Fibroblast of pulmonary artery (primary cell): ENCODE measurements around the gene SGCA.

Experiments
- DNase-seq: peaks from one replicate; pipeline ENCODE4 v3.0.0-alpha.2; 2010; ENCODE audit warnings: low read depth
- H3K4me3 ChIP-seq: replicated peaks from 2 replicates; pipeline ENCODE4 v1.5.1; 2011; ENCODE audit warnings: low read depth, mild to moderate bottlenecking, control low read depth, low read length, moderate library complexity
- TF ChIP-seq, protein P1 (sequence below): IDR thresholded peaks from 2 replicates; pipeline ENCODE4 v1.5.1; 2011; ENCODE audit warnings: mild to moderate bottlenecking, control low read depth, low read length, inconsistent platforms; ENCODE audit errors: missing control alignments

Gene SGCA

DNA sequence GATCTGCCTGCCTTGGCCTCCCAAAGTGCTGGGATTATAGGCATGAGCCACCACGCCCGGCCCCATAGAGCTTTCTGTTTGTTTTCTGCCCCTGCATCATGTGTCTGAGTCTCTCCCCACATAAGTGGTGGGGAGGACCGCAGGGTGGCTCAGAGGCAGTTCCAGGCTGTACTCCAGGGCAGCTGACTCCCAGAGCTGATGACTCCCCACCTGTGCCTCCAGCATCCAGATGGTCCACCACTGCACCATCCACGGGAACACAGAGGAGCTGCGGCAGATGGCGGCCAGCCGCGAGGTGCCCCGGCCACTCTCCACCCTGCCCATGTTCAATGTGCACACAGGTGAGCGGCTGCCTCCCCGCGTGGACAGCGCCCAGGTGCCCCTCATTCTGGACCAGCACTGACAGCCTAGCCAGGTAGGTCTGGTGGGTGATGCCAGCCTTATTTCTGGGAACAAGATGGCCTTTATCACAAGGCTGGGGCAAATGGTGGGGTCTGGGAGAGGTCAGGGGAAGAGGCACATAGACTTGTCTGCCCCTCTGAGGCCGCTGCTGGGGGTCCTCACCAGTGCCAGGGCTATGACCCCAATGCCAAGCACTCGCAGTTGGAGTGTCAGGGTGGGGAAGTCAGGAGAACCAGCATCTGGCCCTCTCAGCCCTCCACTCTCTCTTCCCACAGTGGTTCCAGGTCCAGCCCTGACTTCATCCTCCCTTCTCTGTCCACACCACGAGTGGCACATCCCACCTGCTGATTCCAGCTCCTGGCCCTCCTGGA lies 9.4 kb downstream of the SGCA start:
- no peak overlapping the region for H3K4me3 ChIP-seq
- DNase-seq: no peak
- TF ChIP-seq, protein P1, sequence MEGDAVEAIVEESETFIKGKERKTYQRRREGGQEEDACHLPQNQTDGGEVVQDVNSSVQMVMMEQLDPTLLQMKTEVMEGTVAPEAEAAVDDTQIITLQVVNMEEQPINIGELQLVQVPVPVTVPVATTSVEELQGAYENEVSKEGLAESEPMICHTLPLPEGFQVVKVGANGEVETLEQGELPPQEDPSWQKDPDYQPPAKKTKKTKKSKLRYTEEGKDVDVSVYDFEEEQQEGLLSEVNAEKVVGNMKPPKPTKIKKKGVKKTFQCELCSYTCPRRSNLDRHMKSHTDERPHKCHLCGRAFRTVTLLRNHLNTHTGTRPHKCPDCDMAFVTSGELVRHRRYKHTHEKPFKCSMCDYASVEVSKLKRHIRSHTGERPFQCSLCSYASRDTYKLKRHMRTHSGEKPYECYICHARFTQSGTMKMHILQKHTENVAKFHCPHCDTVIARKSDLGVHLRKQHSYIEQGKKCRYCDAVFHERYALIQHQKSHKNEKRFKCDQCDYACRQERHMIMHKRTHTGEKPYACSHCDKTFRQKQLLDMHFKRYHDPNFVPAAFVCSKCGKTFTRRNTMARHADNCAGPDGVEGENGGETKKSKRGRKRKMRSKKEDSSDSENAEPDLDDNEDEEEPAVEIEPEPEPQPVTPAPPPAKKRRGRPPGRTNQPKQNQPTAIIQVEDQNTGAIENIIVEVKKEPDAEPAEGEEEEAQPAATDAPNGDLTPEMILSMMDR: no peak

DNA sequence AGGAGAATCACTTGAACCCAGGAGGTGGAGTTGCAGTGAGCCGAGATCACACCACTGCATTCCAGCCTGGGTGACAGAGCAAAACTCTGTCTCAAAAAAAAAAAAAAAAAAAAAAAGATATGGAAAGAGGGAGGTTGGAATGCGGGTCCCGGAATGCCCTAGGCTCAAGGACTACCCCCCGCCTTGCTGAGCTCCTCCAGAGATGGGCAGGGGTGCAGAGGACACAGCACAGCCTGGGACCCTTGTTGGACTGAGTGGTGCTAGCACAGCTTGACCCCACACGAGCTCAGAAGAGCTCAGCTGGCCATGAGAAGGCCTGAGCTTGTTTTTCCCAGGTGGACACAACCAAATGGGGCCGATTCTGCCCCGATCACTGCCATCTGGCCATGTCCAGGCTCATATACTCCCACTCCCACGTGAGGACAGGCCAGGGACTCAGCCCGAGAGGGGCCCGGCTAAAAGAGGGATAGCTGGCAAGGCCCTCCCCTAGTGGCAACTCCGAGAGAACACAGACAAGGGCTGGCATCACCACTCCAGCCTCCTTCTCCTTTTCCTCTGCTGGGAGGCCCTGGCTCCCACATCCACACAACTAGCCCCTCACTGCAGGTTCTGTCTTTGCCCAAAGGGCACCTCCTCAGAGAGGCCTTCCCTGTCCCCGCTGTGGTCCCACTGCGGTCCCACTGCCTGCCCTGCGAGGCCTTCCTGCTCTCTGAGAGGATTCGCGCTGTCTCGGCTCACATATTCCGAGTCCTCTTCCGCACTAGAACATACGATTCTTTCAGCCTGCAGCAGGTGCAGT lies 11.0 kb downstream of the SGCA start:
- H3K4me3 ChIP-seq: no peak overlapping the region
- DNase-seq: no peak
- TF ChIP-seq, protein P1: no peak

DNA sequence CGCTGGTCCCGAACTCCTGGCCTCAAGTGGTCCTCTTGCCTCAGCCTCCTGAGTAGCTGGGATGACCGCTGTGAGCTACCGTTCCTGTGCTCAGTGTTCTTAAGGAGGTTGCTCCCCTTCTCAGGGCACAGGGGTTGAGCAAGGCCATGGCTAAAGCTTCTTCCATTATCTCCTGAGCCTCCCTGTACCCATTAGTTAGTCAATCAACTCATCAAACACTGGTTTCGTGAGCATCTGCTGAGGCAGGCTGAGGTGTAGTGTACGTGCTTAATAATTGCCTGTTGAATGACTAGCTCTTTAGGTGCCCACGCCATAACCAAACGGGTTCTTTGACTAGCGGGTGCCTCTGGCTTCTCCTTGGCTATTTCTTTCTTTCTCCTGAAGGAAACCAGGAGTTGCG lies 11.7 kb downstream of the SGCA start:
- H3K4me3 ChIP-seq: no peak overlapping the region
- DNase-seq: no peak
- TF ChIP-seq, protein P1: no peak

DNA sequence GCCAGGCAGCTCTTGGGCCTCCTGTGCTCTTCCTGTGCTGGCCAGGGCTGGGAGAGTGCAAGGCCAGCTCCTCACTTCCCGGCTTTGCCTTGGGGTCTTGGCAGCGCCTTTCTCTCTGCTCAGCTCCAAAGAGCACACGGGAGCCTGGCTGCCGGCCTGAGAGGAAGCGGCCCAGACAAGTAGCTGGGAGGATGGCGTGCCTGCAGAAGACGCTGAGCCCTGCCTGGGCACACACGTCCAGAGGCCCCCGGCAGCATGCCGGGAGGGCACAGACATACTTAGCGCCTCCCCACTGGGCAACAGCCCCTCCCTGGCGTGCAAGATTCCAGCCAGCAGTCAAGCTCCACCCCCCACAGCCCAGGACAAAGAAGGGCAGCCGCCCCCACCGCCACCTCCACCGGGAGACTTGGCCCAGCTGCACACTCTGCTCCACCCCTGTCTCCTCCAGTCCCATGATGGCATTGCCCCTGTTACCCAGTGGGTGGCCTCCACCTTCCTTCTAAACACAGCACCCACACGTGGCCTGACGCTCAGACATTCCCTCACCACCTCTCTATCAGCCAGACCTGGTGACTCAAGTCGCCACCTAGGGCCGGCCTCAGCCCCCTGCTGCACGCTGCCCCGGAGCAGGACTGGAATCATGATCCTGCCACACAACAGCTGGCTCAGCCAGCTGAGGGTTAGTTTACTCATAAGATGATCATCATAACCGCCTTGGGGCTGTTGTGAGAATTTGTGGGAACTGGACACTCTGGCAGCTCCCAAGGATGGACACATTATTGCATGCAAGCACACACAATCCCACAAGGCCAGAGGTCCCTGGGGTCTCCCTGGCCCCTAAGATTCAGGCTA lies 12.4 kb downstream of the SGCA start:
- H3K4me3 ChIP-seq: no peak overlapping the region
- TF ChIP-seq, protein P1: peak; percentile 55
- DNase-seq: peak; percentile 95

DNA sequence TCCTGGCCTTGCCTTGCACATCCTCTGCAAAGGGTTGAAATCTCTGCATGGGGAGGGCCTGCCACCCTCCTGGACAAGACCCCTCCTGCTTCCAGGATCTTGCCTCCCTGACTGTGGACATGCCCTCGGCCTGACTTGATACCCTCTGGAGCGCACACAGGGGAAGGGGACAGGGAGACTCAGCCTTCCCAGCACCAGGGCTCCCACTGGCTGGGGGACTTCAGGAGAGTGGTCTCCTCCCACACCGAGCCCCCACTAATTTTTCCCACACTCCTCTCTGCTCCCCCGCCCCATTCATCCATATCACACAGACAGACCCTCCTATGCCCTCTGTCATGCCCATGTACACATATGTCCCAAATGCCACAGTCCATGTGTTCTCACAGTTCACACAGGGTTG lies 14.3 kb downstream of the SGCA start:
- no peak for DNase-seq
- TF ChIP-seq, protein P1: no peak
- no peak overlapping the region for H3K4me3 ChIP-seq

DNA sequence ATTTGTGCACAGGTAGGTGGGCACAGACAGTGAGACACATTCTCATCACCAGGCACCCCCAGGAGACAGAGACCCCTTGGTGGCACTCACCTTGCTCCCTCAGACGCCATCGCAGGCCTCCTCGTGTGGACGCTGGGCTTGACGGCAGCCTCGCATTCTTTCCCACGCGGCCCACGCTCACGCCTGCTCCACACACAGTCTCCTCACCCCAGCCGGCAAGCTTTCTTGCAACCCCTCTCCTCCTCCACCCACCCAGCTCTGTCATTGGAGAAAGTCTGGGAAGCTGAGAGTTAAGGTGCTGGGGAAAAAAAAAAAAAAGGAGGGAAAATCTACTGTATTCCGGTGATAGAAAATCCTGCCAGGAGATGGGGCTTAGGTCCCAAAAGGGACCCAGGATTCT lies 14.8 kb downstream of the SGCA start:
- DNase-seq: no peak
- H3K4me3 ChIP-seq: no peak overlapping the region
- TF ChIP-seq, protein P1: no peak
